NCI-H2196 treated with DMSO at 0.1 percent for 48 hours (cell line): Measurements from ENCODE around the gene FOXP1.
"Not testable (repeated sequence)": the region's sequence is repeated elsewhere in the genome, so short reads cannot be mapped to it uniquely, and the experiment has no call there.

ENCODE experiments used
- DNase-seq: peaks from one replicate; lab custom pipeline; 2025; ENCODE audit not compliant: unreplicated experiment; lab: John Stamatoyannopoulos, UW

FOXP1 gene

GRCh38 chr3:71001303-71001830 is 582.2 kb downstream of the FOXP1 start:
- DNase-seq = no peak

GRCh38 chr3:71000483-71000882 is 583.0 kb downstream of the FOXP1 start:
- no peak for DNase-seq

- DNase-seq = no peak
Measured at GRCh38 chr3:70999730-71000129, 583.8 kb downstream of the FOXP1 start.

- no peak for DNase-seq
Measured at GRCh38 chr3:70996082-70996481, 587.4 kb downstream of the FOXP1 start.

- DNase-seq = no peak
Measured at GRCh38 chr3:70994644-70995043, 588.9 kb downstream of the FOXP1 start.

- DNase-seq = no peak
Measured at GRCh38 chr3:70992562-70993204, 590.8 kb downstream of the FOXP1 start.

GRCh38 chr3:70992131-70992530 is 591.4 kb downstream of the FOXP1 start:
- no peak for DNase-seq

GRCh38 chr3:70990723-70991122 is 592.8 kb downstream of the FOXP1 start:
- DNase-seq = no peak

- no peak for DNase-seq
Measured at GRCh38 chr3:70990185-70990584, 593.3 kb downstream of the FOXP1 start.

GRCh38 chr3:70989174-70989573 is 594.4 kb downstream of the FOXP1 start:
- DNase-seq = no peak

GRCh38 chr3:70988111-70988510 is 595.4 kb downstream of the FOXP1 start:
- no peak for DNase-seq

- no peak for DNase-seq
Measured at GRCh38 chr3:70985572-70985971, 598.0 kb downstream of the FOXP1 start.

GRCh38 chr3:70984776-70985482 is 598.6 kb downstream of the FOXP1 start:
- no peak for DNase-seq

- no peak for DNase-seq
Measured at GRCh38 chr3:70982700-70983140, 600.8 kb downstream of the FOXP1 start.

GRCh38 chr3:70982284-70982683 is 601.2 kb downstream of the FOXP1 start:
- DNase-seq = no peak

- no peak for DNase-seq
Measured at GRCh38 chr3:70981231-70981880, 602.2 kb downstream of the FOXP1 start.

- no peak for DNase-seq
Measured at GRCh38 chr3:70980646-70981170, 602.8 kb downstream of the FOXP1 start.

GRCh38 chr3:70979983-70980645 is 603.4 kb downstream of the FOXP1 start:
- DNase-seq = no peak

- no peak for DNase-seq
Measured at GRCh38 chr3:70977712-70978111, 605.8 kb downstream of the FOXP1 start.

- DNase-seq = not testable (repeated sequence)
Measured at GRCh38 chr3:70975981-70976380, 607.5 kb downstream of the FOXP1 start.

GRCh38 chr3:70974747-70975146 is 608.8 kb downstream of the FOXP1 start:
- no peak for DNase-seq
